GM12878 (cell line): ENCODE results near the gene GNAI2. TPM values are rescaled to one million over a fixed set of nuclear protein-coding genes. Genes with fewer than 3 reads are reported as not detected.

Experiments used
- ATAC-seq: fragments of 200-7000 bp; cut with Tn5 transposase; 3 replicates; pipeline ENCODE4 v1.9.1; 2020; ENCODE audit warnings: mild to moderate bottlenecking, moderate library complexity
- BruUV-seq: library from RNA; stranded (reverse); fragments of 400-500 nt; replicated peaks from 2 replicates; lab custom pipeline; 2021; lab: Mats Ljungman, UMichigan
- CTCF ChIA-PET: fragments of 300-600 bp; sonication (Branson Sonifier 250); formaldehyde crosslinking; extraction: SDS; loops from one replicate; lab custom pipeline; 2021; ENCODE audit warnings: inconsistent platforms; lab: Yijun Ruan, JAX
- POLR2A ChIA-PET: fragments of 350-600 bp; formaldehyde crosslinking; extraction: SDS; loops from one replicate; lab custom pipeline; 2021; ENCODE audit warnings: inconsistent platforms; lab: Charles Lee
- RAD21 ChIA-PET: fragments of 300-600 bp; sonication (Branson Sonifier 250); formaldehyde crosslinking; loops from one replicate; lab custom pipeline; 2023; ENCODE audit warnings: antibody characterized with exemption; ENCODE audit not compliant: unreplicated experiment; lab: Charles Lee
- SMC1A ChIA-PET: fragments of 300-600 bp; sonication (Branson Sonifier 250); formaldehyde crosslinking; loops from one replicate; lab custom pipeline; 2023; ENCODE audit not compliant: unreplicated experiment, uncharacterized antibody; lab: Charles Lee
- DNase-seq: peaks from one replicate; pipeline ENCODE4 v3.0.0-alpha.2; 2011; ENCODE audit warnings: low read depth, low spot score
- FAIRE-seq: peaks from 3 replicates; lab custom pipeline; 2011; peaks lifted over from hg19 to GRCh38; lab: Jason Lieb, UNC
- H2AFZ ChIP-seq: 2 replicates; pipeline ENCODE4 v1.6.0; 2011; ENCODE audit warnings: low read depth, low read length, control low read depth; ENCODE audit not compliant: control insufficient read depth
- H3K27ac ChIP-seq: 2 replicates; pipeline ENCODE4 v1.5.1; 2011; ENCODE audit warnings: control low read depth; ENCODE audit not compliant: control insufficient read depth, insufficient read depth
- H3K27me3 ChIP-seq, 2 experiments: replicated peaks in 1 of 2; 2 replicates each; pipeline versions ENCODE4 v1.6.0 to v1.6.1; 2011; ENCODE audit warnings: low read length in 1 of 2; ENCODE audit not compliant: control insufficient read depth in 2 of 2, insufficient read depth in 2 of 2
- H3K36me3 ChIP-seq, 2 experiments: 2 replicates each; pipeline ENCODE4 v1.5.1; 2011; ENCODE audit warnings: low read length in 1 of 2; ENCODE audit not compliant: control insufficient read depth in 2 of 2, insufficient read depth in 2 of 2
- H3K4me1 ChIP-seq: 2 replicates; pipeline ENCODE4 v1.6.1; 2011; ENCODE audit warnings: mild to moderate bottlenecking, low read length, moderate library complexity, mixed read lengths; ENCODE audit not compliant: control insufficient read depth, insufficient read depth
- H3K4me2 ChIP-seq: 2 replicates; pipeline ENCODE4 v1.6.0; 2011; ENCODE audit warnings: control low read depth; ENCODE audit not compliant: control insufficient read depth, insufficient read depth
- H3K4me3 ChIP-seq: fragments of 200-600 bp; sonication (generic); 2 replicates; pipeline ENCODE4 v1.5.1; 2016
- H3K79me2 ChIP-seq: 2 replicates; pipeline ENCODE4 v1.6.0; 2011; ENCODE audit warnings: low read length; ENCODE audit not compliant: control insufficient read depth, insufficient read depth
- H3K9ac ChIP-seq: 2 replicates; pipeline ENCODE4 v1.8.0; 2011; ENCODE audit warnings: low read length, control low read depth, mixed read lengths; ENCODE audit not compliant: control insufficient read depth, insufficient read depth
- H3K9me3 ChIP-seq: replicated peaks from 3 replicates; pipeline ENCODE4 v1.5.1; 2011; ENCODE audit warnings: mild to moderate bottlenecking, low read length; ENCODE audit not compliant: control insufficient read depth, insufficient read depth
- H4K20me1 ChIP-seq: 2 replicates; pipeline ENCODE4 v1.6.0; 2011; ENCODE audit not compliant: control insufficient read depth, insufficient read depth
- CHD4 ChIP-seq: fragments of 200-600 bp; sonication (generic); IDR thresholded peaks from 2 replicates; pipeline ENCODE4 v1.6.1; 2016; ENCODE audit warnings: mild to moderate bottlenecking
- ETV6 ChIP-seq, 2 experiments: fragments of 450-650 bp in 1 of 2; IDR thresholded peaks in 1 of 2; conservative IDR thresholded peaks in 1 of 2; 2 replicates each; pipeline ENCODE4 v1.6.1; 2014; ENCODE audit warnings: antibody characterized with exemption in 1 of 2, borderline replicate concordance in 1 of 2, low read depth in 1 of 2, mild to moderate bottlenecking in 1 of 2, moderate library complexity in 1 of 2
- KLF5 ChIP-seq: fragments of 450-650 bp; IDR thresholded peaks from 2 replicates; pipeline ENCODE4 v1.6.1; 2014; ENCODE audit warnings: mild to moderate bottlenecking; ENCODE audit not compliant: partially characterized antibody
- MTA3 ChIP-seq: IDR thresholded peaks from 2 replicates; pipeline ENCODE4 v1.6.1; 2012; ENCODE audit warnings: low read length, inconsistent platforms, borderline replicate concordance
- SMC3 ChIP-seq: IDR thresholded peaks from 2 replicates; pipeline ENCODE4 v1.6.1; 2011; ENCODE audit warnings: low read length, improper control_type of control experiment, borderline replicate concordance
- WGBS: methylation state at CpG from one replicate; pipeline ENCODE4 v1.1.6; 2016; ENCODE audit warnings: low lambda C conversion rate; ENCODE audit not compliant: insufficient replicate concordance, insufficient coverage; ENCODE audit errors: missing lambda C conversion rate; 5-methylcytosine and 5-hydroxymethylcytosine counted together
- in situ Hi-C: fragments of 300-500 bp; cut with MboI; formaldehyde crosslinking; loops from 9 replicates; pipeline ENCODE4 v1.14.3; 2018; ENCODE audit warnings: mixed read lengths
- intact Hi-C: fragments of 100-400 bp; cut with micrococcal nuclease; formaldehyde crosslinking; loops from one replicate; pipeline ENCODE4 v1.14.2; 2022; ENCODE audit not compliant: unreplicated experiment
- polyA plus RNA-seq, 11 experiments: library from polyadenylated mRNA; depleted of rRNA in 4 of 11; unstranded in 6 of 11; stranded (reverse) in 5 of 11; fragments of >200 nt; fragmentation: Nextera tagmentation in 4 of 11; fragmentation: Illumina TruSeq in 1 of 11; extraction: Ambion mirVana in 4 of 11; extraction: Trizol in 1 of 11; gene quantifications; 1 replicate in 1 of 11; 2 replicates in 10 of 11; pipeline versions ENCODE4 v1.2.1 to v1.2.3, GENCODE V29; 2011 to 2016; ENCODE audit warnings: inconsistent platforms in 2 of 11, missing spikeins in 2 of 11, low read depth in 1 of 11
- total RNA-seq, 4 experiments: library from RNA; depleted of rRNA in 3 of 4; stranded (reverse); fragments of >200 nt in 3 of 4; fragmentation: Illumina TruSeq in 1 of 4; extraction: Trizol in 1 of 4; gene quantifications; 2 replicates each; pipeline versions ENCODE4 v1.2.1 to v1.2.3, GENCODE V29; 2013 to 2021
- TF ChIP-seq, protein P1 (sequence below): fragments of 450-650 bp; IDR thresholded peaks from 2 replicates; pipeline ENCODE4 v1.6.1; 2014; ENCODE audit warnings: mild to moderate bottlenecking
- TF ChIP-seq, protein P2 (sequence below): fragments of 450-650 bp; IDR thresholded peaks from 2 replicates; pipeline ENCODE4 v1.6.1; 2017; ENCODE audit warnings: mild to moderate bottlenecking, moderate library complexity
- TF ChIP-seq, protein P3 (sequence below): fragments of 450-650 bp; IDR thresholded peaks from 2 replicates; pipeline ENCODE4 v1.6.1; 2017; ENCODE audit warnings: mild to moderate bottlenecking, low read depth, inconsistent platforms; ENCODE audit not compliant: poor library complexity, severe bottlenecking
- TF ChIP-seq, protein P4 (sequence below): IDR thresholded peaks from 2 replicates; pipeline ENCODE4 v1.6.1; 2012; ENCODE audit warnings: low read depth, low read length, improper control_type of control experiment
- TF ChIP-seq, protein P5 (sequence below): fragments of 450-650 bp; conservative IDR thresholded peaks from 2 replicates; pipeline ENCODE4 v1.6.1; 2017; ENCODE audit warnings: mild to moderate bottlenecking, moderate library complexity

GNAI2 gene
- total and polyA plus RNA-seq, 10 of the 15 experiments (the other 5 are each of a cell fraction or from before 2014, with no cell fraction given) = 5.0 to 346 (median 237) TPM

DNA sequence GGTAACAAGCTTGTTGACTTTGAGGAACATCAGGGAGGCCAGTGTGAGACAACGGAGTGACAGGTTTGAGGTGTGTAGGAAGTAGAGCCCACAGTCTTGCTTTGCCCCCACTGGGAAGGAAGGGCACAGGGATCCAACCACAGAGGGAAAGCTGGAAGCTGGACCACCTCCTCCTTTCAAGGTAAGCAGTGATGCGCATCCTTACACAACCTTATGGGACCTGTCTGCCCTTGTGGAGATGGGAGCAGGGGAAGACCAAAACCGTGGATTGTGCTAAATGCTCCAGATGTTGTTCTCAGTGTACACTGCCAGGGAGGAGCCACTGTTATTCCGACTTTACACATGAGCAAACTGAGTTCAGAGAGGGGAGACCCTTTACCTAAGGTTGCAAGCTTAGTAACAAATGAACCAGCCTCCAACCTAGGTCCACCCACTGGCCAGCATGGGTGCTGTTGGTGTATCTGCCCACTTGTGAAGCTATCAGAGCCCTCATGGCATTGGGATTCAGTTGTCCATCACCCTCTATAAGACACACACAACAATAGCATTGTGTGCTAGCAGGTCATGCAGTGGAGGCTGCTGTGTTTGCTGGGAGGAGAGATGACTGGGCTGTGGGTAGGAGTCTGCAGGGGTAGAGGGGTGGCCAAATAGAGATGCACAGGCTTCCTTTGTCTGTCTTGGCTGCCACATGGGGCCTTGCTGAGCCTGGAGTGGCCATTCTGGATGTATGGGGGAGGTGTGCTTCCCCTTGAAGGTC, 42.3 kb downstream of the GNAI2 start:
- H2AFZ ChIP-seq = no peak overlapping the region
- CTCF ChIA-PET = interaction anchor here (1.8 to 2.4 kb wide), 2 partner anchors 46 to 87 kb away, joined by 6 to 7 read pairs; partner anchors contain the start of gene GNAT1
- FAIRE-seq = no peak
- peaks cover under 1% of the 10 kb centered on the region; the same call in 1 of the 2 replicates for H3K4me1 ChIP-seq
- POLR2A ChIA-PET = interaction anchor here (1.1 kb wide), 1 partner anchor 18 kb away, joined by 4 read pairs; no protein-coding TSS in a partner anchor
- no peak overlapping the region for H3K9ac ChIP-seq
- H4K20me1 ChIP-seq = no peaks in the 10 kb centered on the region
- DNase-seq = no peak
- H3K4me2 ChIP-seq = no peak overlapping the region
- no TSS peak for BruUV-seq
- H3K9me3 ChIP-seq = no peaks in the 10 kb centered on the region
- H3K4me3 ChIP-seq = no peak overlapping the region
- H3K36me3 ChIP-seq = no peaks in the 10 kb centered on the region
- SMC1A ChIA-PET = interaction anchor here (1.1 kb wide), 1 partner anchor 31 kb away, joined by 3 read pairs; no protein-coding TSS in a partner anchor
- in situ Hi-C loops = no loop called here
- H3K27ac ChIP-seq = no peak overlapping the region
- no peak; the same call in 2 of the 3 replicates for ATAC-seq
- 26% methylated on average over 4 of the region's 4 CpGs for WGBS
- H3K79me2 ChIP-seq = no peaks in the 10 kb centered on the region
- RAD21 ChIA-PET = interaction anchor here (0.5 to 0.7 kb wide), 2 partner anchors 46 to 463 kb away, joined by 3 read pairs; no protein-coding TSS in a partner anchor
- H3K27me3 ChIP-seq = peaks cover 7 to 8% of the 10 kb centered on the region in 2 experiments; a peak in 3 of 4 replicates
- intact Hi-C loops = no loop called here
- TF ChIP-seq, protein P1, sequence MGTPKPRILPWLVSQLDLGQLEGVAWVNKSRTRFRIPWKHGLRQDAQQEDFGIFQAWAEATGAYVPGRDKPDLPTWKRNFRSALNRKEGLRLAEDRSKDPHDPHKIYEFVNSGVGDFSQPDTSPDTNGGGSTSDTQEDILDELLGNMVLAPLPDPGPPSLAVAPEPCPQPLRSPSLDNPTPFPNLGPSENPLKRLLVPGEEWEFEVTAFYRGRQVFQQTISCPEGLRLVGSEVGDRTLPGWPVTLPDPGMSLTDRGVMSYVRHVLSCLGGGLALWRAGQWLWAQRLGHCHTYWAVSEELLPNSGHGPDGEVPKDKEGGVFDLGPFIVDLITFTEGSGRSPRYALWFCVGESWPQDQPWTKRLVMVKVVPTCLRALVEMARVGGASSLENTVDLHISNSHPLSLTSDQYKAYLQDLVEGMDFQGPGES = no peak
- no peak for TF ChIP-seq SMC3
- no peak for TF ChIP-seq ETV6 (conservative IDR thresholded peaks at IDR 0.05 in 1 of 2, IDR thresholded peaks at IDR 0.05 in 1 of 2; ENCODE audit: borderline replicate concordance in 1 of 2, low read depth in 1 of 2)
- TF ChIP-seq, protein P2, sequence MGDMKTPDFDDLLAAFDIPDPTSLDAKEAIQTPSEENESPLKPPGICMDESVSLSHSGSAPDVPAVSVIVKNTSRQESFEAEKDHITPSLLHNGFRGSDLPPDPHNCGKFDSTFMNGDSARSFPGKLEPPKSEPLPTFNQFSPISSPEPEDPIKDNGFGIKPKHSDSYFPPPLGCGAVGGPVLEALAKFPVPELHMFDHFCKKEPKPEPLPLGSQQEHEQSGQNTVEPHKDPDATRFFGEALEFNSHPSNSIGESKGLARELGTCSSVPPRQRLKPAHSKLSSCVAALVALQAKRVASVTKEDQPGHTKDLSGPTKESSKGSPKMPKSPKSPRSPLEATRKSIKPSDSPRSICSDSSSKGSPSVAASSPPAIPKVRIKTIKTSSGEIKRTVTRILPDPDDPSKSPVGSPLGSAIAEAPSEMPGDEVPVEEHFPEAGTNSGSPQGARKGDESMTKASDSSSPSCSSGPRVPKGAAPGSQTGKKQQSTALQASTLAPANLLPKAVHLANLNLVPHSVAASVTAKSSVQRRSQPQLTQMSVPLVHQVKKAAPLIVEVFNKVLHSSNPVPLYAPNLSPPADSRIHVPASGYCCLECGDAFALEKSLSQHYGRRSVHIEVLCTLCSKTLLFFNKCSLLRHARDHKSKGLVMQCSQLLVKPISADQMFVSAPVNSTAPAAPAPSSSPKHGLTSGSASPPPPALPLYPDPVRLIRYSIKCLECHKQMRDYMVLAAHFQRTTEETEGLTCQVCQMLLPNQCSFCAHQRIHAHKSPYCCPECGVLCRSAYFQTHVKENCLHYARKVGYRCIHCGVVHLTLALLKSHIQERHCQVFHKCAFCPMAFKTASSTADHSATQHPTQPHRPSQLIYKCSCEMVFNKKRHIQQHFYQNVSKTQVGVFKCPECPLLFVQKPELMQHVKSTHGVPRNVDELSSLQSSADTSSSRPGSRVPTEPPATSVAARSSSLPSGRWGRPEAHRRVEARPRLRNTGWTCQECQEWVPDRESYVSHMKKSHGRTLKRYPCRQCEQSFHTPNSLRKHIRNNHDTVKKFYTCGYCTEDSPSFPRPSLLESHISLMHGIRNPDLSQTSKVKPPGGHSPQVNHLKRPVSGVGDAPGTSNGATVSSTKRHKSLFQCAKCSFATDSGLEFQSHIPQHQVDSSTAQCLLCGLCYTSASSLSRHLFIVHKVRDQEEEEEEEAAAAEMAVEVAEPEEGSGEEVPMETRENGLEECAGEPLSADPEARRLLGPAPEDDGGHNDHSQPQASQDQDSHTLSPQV = no peak
- TF ChIP-seq, protein P3, sequence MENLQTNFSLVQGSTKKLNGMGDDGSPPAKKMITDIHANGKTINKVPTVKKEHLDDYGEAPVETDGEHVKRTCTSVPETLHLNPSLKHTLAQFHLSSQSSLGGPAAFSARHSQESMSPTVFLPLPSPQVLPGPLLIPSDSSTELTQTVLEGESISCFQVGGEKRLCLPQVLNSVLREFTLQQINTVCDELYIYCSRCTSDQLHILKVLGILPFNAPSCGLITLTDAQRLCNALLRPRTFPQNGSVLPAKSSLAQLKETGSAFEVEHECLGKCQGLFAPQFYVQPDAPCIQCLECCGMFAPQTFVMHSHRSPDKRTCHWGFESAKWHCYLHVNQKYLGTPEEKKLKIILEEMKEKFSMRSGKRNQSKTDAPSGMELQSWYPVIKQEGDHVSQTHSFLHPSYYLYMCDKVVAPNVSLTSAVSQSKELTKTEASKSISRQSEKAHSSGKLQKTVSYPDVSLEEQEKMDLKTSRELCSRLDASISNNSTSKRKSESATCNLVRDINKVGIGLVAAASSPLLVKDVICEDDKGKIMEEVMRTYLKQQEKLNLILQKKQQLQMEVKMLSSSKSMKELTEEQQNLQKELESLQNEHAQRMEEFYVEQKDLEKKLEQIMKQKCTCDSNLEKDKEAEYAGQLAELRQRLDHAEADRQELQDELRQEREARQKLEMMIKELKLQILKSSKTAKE = no peak
- TF ChIP-seq MTA3 = no peak
- TF ChIP-seq, protein P4, sequence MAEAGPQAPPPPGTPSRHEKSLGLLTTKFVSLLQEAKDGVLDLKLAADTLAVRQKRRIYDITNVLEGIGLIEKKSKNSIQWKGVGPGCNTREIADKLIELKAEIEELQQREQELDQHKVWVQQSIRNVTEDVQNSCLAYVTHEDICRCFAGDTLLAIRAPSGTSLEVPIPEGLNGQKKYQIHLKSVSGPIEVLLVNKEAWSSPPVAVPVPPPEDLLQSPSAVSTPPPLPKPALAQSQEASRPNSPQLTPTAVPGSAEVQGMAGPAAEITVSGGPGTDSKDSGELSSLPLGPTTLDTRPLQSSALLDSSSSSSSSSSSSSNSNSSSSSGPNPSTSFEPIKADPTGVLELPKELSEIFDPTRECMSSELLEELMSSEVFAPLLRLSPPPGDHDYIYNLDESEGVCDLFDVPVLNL = no peak
- TF ChIP-seq KLF5 = no peak
- TF ChIP-seq, protein P5, sequence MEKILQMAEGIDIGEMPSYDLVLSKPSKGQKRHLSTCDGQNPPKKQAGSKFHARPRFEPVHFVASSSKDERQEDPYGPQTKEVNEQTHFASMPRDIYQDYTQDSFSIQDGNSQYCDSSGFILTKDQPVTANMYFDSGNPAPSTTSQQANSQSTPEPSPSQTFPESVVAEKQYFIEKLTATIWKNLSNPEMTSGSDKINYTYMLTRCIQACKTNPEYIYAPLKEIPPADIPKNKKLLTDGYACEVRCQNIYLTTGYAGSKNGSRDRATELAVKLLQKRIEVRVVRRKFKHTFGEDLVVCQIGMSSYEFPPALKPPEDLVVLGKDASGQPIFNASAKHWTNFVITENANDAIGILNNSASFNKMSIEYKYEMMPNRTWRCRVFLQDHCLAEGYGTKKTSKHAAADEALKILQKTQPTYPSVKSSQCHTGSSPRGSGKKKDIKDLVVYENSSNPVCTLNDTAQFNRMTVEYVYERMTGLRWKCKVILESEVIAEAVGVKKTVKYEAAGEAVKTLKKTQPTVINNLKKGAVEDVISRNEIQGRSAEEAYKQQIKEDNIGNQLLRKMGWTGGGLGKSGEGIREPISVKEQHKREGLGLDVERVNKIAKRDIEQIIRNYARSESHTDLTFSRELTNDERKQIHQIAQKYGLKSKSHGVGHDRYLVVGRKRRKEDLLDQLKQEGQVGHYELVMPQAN = no peak
- TF ChIP-seq CHD4 = no peak
